Motor neuron (in vitro differentiated cells): Measurements from ENCODE around the gene KLHDC4. TPM values are rescaled to one million over a fixed set of nuclear protein-coding genes. Genes with fewer than 3 reads are reported as not detected.
A peak's percentile ranks its signal among the peaks of the same experiment; 100 is the strongest.
"Not testable (repeated sequence)": the region's sequence is repeated elsewhere in the genome, so short reads cannot be mapped to it uniquely, and the experiment has no call there.

Experiments
- ATAC-seq, 8 experiments: fragments of 200-7000 bp; cut with Tn5 transposase; replicated peaks in 6 of 8; 2 replicates each; pipeline ENCODE4 v1.8.0; 2021; ENCODE audit warnings: mild to moderate bottlenecking in 8 of 8, moderate library complexity in 8 of 8
- H3K27ac ChIP-seq, 2 donors: fragments of 250-450 bp; sonication (Bioruptor Pico); 2 replicates each; pipeline ENCODE4 v1.9.0; 2021; ENCODE audit warnings: antibody characterized with exemption in 2 of 2, mild to moderate bottlenecking in 2 of 2, moderate library complexity in 1 of 2
- H3K4me1 ChIP-seq, 2 donors: fragments of 250-450 bp; sonication (Bioruptor Pico); replicated peaks in 1 of 2; 2 replicates each; pipeline ENCODE4 v1.6.1; 2021; ENCODE audit warnings: antibody characterized with exemption in 2 of 2, mild to moderate bottlenecking in 2 of 2, moderate library complexity in 1 of 2
- H3K4me3 ChIP-seq, 5 donors: fragments of 250-450 bp; sonication (Bioruptor Pico); 2 replicates each; pipeline ENCODE4 v1.9.0; 2021; ENCODE audit warnings: antibody characterized with exemption in 5 of 5, mild to moderate bottlenecking in 5 of 5, moderate library complexity in 4 of 5
- WGBS, 10 experiments: fragments of 450-650 bp; shearing (Covaris generic); methylation state at CpG; one replicate each; pipeline ENCODE4 v1.0.0; 2022; 5-methylcytosine and 5-hydroxymethylcytosine counted together
- in situ Hi-C, 9 experiments: fragments of 400-800 bp; cut with MboI; loops; one replicate each; pipeline ENCODE4 v1.15.0; 2021; ENCODE audit warnings: low sequenced_read_pairs in 9 of 9, low pct_unique_long_range_greater_than_20kb in 2 of 9; ENCODE audit not compliant: unreplicated experiment in 9 of 9
- total RNA-seq, 8 experiments: library from RNA; unstranded; fragments of 300-600 nt; gene quantifications; 2 replicates each; pipeline versions ENCODE4 v1.2.3 to v1.2.4, GENCODE V29; 2022

KLHDC4 gene
- total RNA-seq, 8 experiments from 2014 or later: 18.1 to 49.7 (median 22.4) TPM

DNA sequence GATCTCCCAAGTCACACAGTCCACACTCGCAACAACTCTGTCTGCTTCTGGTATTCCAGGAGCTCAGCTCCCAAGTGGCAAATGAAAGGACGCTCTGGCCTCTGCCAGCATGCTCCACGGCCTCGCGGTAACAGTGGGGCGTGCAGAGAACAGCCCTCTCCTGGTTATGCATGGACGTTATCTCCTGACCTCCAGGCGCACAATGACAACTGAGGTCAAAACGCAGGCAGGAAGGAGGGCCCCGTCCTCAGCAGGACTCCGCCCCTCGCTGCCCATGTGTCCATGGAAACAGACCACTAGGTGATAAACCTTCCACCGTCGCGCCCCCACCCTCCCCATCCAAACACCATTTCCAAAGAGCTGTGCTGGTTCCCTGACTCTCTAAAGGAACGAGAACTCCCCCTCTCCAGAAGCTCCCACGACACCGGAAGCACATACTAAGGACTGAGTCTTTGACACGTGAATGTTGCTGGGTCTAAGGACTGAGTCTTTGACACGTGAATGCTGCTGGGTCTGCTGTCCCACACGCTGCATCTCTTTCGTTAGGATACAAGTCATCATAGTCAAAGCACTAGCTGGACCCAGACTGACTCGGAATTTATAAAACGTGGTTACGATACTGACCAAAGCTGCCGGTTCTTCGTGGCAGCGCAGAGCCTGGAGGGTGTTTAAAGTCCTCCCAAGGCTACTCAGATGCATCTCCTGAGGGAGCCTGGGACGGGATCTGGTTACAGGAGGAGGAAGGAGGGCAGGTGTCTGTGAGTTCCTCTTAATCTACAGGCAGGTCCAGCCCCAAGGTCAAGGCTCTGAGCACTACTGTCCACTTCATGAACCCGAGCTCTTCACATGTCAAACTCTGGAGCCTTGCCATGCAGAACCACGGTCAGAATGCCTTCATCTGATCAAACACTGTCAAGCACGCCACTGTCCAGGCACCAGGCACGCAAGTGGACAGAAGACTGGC is 43.9 kb downstream of the KLHDC4 start:
- peak in 3 of 8 experiments; percentile 13 to 62 (median 59) for ATAC-seq

DNA sequence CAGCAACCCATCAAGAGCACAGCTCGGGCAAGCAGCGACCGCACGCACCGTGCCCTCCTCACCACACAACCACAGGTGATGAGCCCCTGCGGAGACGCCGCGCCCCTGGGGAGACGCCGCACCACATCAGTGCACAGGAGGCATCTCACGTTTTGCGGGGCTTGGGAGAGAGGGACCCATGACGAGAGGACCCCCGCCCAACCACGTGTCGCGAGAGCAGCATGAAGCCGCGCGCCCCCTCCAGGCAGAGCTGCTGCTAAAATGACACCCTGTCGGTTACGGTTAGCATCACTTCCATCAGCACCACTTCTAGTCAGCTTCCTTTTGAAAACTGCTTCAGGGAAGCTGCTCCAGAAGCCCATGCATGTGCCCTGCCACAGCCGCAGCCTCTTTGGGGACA is 45.3 kb downstream of the KLHDC4 start:
- Histone ChIP-seq H3K27ac (no peak overlapping the region), H3K4me3 (no peak overlapping the region), H3K4me1 (peaks cover 9 to 13% of the 10 kb centered on the region in 2 donors)
- 87 to 100% (median 98%) methylated on average over 2 to 15 of the region's 24 CpGs; no CpG with 5 or more reads in 5 of the 10 experiments for whole genome bisulfite sequencing, 10 experiments
- in situ Hi-C loops: no loop called here
- ATAC-seq: no peak

More for the DNA sequence above, 43.9 kb downstream of the KLHDC4 start:
- Histone ChIP-seq H3K4me3 (no peak overlapping the region), H3K4me1 (peaks cover 9 to 13% of the 10 kb centered on the region in 2 donors), H3K27ac (peak overlapping the region in 1 of 2 donors; percentile 35)
- WGBS, 10 experiments: 40 to 100% (median 92%) methylated on average over 1 to 18 of the region's 33 CpGs; no CpG with 5 or more reads in 1 of the 10 experiments
- in situ Hi-C loops: no loop called here

DNA sequence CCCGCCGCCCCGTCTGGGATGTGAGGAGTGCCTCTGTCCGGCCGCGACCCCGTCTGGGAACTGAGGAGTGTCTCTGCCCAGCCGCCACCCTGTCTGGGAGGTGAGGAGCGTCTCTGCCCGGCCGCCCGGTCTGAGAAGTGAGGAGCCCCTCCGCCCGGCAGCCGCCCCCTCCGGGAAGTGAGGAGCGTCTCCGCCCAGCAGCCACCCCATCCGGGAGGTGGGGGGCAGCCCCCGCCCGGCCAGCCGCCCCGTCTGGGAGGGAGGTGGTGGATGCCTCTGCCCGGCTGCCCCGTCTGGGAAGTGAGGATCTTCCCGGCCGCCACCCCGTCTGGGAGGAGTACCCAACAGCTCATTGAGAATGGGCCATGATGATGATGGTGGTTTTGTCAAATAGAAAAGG is 47.0 kb downstream of the KLHDC4 start:
- H3K4me3 ChIP-seq, in situ Hi-C loops, H3K27ac ChIP-seq: not testable (repeated sequence)
- H3K4me1 ChIP-seq: peaks cover 9 to 13% of the 10 kb centered on the region in 2 donors
- ATAC-seq: peak in 1 of 8 experiments; percentile 41
- no CpG with 5 or more reads among the region's 28 CpGs for WGBS, 10 experiments

- in situ Hi-C loops: no loop called here
- H3K4me3 ChIP-seq: no peak overlapping the region
- no peak for ATAC-seq
- WGBS, 10 experiments: 90 to 100% (median 99%) methylated on average over 1 to 7 of the region's 12 CpGs; no CpG with 5 or more reads in 4 of the 10 experiments
- no peak overlapping the region for H3K27ac ChIP-seq
- H3K4me1 ChIP-seq: no peaks in the 10 kb centered on the region
Measured at GRCh38 chr16:87715658-87716057, 50.1 kb downstream of the KLHDC4 start.

- Histone ChIP-seq H3K4me3 (no peak overlapping the region), H3K27ac (no peak overlapping the region), H3K4me1 (no peaks in the 10 kb centered on the region)
- in situ Hi-C loops: no loop called here
- no peak for ATAC-seq
- WGBS, 10 experiments: 93 to 100% (median 98%) methylated on average over 1 to 16 of the region's 16 CpGs; no CpG with 5 or more reads in 2 of the 10 experiments
Measured at GRCh38 chr16:87715231-87715630, 50.6 kb downstream of the KLHDC4 start.

DNA sequence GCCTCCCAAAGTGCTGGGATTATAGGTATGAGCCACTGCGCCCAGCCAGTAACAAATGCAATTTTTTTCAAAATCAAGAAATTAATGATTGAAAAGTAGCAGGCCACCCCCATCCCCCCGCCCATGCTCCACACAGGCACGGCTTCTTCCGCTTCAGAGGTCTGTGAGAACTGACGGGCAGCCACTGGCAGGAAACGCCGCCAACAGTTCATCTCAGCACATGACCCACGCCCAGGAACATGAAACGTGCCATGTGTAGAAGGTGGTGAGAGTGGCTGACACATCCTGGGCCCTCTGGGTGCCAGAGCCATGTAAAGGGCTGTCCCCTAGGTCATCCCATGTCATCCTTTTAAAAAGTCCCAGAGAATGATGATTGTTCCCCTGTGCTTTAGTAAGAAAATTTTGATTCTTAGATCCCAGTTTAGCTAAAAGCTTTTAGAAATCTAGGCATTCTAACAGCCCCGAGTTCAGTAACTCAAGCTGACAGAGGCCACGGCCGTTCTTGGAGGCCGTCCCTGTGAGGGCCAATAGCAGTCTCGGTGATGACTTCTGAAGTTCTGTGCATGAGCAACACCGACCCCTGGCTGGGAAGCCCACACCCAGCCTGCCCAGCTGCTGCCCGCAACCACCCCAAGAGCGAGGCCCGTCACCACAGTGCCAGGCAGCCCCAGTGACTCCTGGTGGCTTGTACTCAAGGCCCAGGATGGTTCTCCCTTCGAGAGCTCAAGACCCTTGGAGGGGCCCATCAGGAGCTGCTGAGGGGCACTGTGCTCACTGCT is 52.1 kb downstream of the KLHDC4 start:
- Histone ChIP-seq H3K4me1 (no peaks in the 10 kb centered on the region), H3K4me3 (no peak overlapping the region), H3K27ac (no peak overlapping the region)
- in situ Hi-C loops: no loop called here
- 93 to 100% (median 100%) methylated on average over 1 to 8 of the region's 19 CpGs; no CpG with 5 or more reads in 3 of the 10 experiments for WGBS, 10 experiments
- ATAC-seq: no peak

- Histone ChIP-seq H3K4me1 (no peaks in the 10 kb centered on the region), H3K4me3 (no peak overlapping the region), H3K27ac (no peak overlapping the region)
- 80 to 100% (median 97%) methylated on average over 1 to 5 of the region's 14 CpGs; no CpG with 5 or more reads in 6 of the 10 experiments for WGBS, 10 experiments
- in situ Hi-C loops: no loop called here
- peak in 1 of 8 experiments; percentile 21 for ATAC-seq
Measured at GRCh38 chr16:87712184-87712762, 53.5 kb downstream of the KLHDC4 start.

- WGBS, 10 experiments: 80 to 100% (median 91%) methylated on average over 1 to 9 of the region's 12 CpGs; no CpG with 5 or more reads in 4 of the 10 experiments
- in situ Hi-C loops: no loop called here
- peaks cover 9 to 11% of the 10 kb centered on the region in 2 donors for H3K4me1 ChIP-seq
- no peak overlapping the region for H3K27ac ChIP-seq
- H3K4me3 ChIP-seq: no peak overlapping the region
- no peak for ATAC-seq
Measured at GRCh38 chr16:87710887-87711286, 54.9 kb downstream of the KLHDC4 start.

DNA sequence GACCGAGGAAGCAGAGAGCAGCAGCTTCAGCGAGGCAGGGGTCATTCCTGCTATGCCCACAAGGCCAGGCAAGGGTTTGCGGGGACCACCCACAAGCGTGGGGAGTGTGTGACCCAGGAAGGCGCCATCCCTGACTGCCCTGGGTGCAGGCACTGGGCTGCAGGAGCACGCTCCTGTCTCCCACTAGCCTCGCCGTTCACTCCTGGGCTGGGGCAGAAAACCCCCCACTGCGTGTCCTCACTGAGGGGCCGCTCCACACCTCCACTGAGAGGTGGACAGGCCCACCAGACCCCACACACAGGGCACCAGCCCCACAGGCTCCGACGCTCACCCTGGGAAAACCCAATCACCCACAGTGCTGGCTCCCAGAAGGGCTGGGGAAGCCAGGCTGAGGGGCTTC is 56.1 kb downstream of the KLHDC4 start:
- Histone ChIP-seq H3K27ac (no peak overlapping the region), H3K4me1 (peaks cover 21% of the 10 kb centered on the region in 2 donors), H3K4me3 (no peak overlapping the region)
- in situ Hi-C loops: no loop called here
- no peak for ATAC-seq
- 96 to 100% (median 100%) methylated on average over 1 to 4 of the region's 12 CpGs; no CpG with 5 or more reads in 7 of the 10 experiments for WGBS, 10 experiments

- in situ Hi-C loops: no loop called here
- ATAC-seq: no peak
- H3K27ac ChIP-seq: no peak overlapping the region
- H3K4me3 ChIP-seq: no peak overlapping the region
- H3K4me1 ChIP-seq: peaks cover 21 to 22% of the 10 kb centered on the region in 2 donors
- 90 to 100% methylated on average over 1 to 4 of the region's 49 CpGs; no CpG with 5 or more reads in 8 of the 10 experiments for WGBS, 10 experiments
Measured at GRCh38 chr16:87708881-87709638, 56.7 kb downstream of the KLHDC4 start.

DNA sequence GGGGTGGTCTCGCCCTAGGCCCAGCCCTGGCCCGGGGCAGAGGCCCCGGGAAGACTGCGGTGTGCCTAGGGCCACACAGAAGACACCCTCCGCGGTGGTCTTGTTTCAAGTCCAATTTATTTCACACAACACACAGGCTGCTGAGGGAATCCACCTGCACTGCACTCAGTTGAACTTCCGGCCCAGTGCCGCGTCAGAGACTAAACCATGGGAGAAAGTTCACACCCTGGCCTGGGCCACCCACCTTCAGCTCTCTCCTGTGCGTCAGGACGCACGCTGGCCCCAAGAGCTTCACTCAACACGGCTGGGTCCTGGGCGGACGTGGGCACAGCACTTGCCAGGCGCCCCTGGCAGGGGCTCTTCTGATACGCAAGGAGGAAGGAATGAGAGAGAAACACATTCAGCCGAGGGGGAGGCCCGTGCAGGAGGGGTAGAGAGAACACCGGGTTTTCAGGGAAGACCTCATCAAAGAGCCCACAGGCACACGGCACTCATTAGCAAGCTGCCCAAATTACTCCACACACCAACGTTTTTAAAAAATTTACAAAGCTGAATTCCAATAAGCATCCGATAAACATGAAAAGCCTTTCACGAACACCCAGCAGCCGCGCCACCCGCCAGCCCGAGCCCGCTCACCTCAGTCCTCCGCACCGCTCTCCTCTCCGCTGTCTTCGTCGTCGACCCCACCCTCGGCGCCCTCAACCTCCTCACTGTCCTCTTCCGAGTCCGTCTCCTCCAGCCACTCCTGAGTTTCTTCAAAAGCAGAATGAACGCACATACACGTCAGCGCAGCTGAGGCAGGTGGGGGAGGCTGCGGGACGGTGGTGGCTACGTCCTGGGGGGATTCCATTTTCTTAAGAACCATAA is 57.8 kb downstream of the KLHDC4 start:
- no peak for ATAC-seq
- 0 to 93% (median 90%) methylated on average over 1 to 36 of the region's 45 CpGs; no CpG with 5 or more reads in 3 of the 10 experiments for WGBS, 10 experiments
- Histone ChIP-seq H3K4me3 (no peak overlapping the region), H3K4me1 (peaks cover 21 to 22% of the 10 kb centered on the region in 2 donors), H3K27ac (no peak overlapping the region)
- in situ Hi-C loops: no loop called here
